ENCODE measurements around the gene PNCK.

Gene PNCK

GRCh38 chrX:153631907-153632594, 41.6 kb downstream of the PNCK start:
- in situ Hi-C loops (cut with MboI; ENCODE audit: low sequenced_read_pairs) = no loop called here

GRCh38 chrX:153631346-153631745, 42.3 kb downstream of the PNCK start:
- in situ Hi-C loops (cut with MboI; ENCODE audit: low sequenced_read_pairs) = no loop called here

GRCh38 chrX:153628665-153629064, 44.9 kb downstream of the PNCK start:
- in situ Hi-C loops (cut with MboI; ENCODE audit: low sequenced_read_pairs) = no loop called here

- in situ Hi-C loops (cut with MboI; ENCODE audit: low sequenced_read_pairs) = no loop called here
Measured at GRCh38 chrX:153628129-153628528, 45.5 kb downstream of the PNCK start.

- in situ Hi-C loops (cut with MboI; ENCODE audit: low sequenced_read_pairs) = no loop called here
Measured at GRCh38 chrX:153627675-153628111, 45.9 kb downstream of the PNCK start.

GRCh38 chrX:153626863-153627674, 46.5 kb downstream of the PNCK start:
- in situ Hi-C loops (cut with MboI; ENCODE audit: low sequenced_read_pairs) = no loop called here

- in situ Hi-C loops (cut with MboI; ENCODE audit: low sequenced_read_pairs) = no loop called here
Measured at GRCh38 chrX:153626025-153626633, 47.5 kb downstream of the PNCK start.

- in situ Hi-C loops (cut with MboI; ENCODE audit: low sequenced_read_pairs) = no loop called here
Measured at GRCh38 chrX:153625271-153626024, 48.2 kb downstream of the PNCK start.

- in situ Hi-C loops (cut with MboI; ENCODE audit: low sequenced_read_pairs) = no loop called here
Measured at GRCh38 chrX:153624196-153625091, 49.2 kb downstream of the PNCK start.

- in situ Hi-C loops (cut with MboI; ENCODE audit: low sequenced_read_pairs) = no loop called here
Measured at GRCh38 chrX:153623310-153624029, 50.1 kb downstream of the PNCK start.

GRCh38 chrX:153622661-153623309, 50.8 kb downstream of the PNCK start:
- in situ Hi-C loops (cut with MboI; ENCODE audit: low sequenced_read_pairs) = no loop called here

GRCh38 chrX:153621949-153622598, 51.5 kb downstream of the PNCK start:
- in situ Hi-C loops (cut with MboI; ENCODE audit: low sequenced_read_pairs) = no loop called here

GRCh38 chrX:153620576-153620975, 53.0 kb downstream of the PNCK start:
- in situ Hi-C loops (cut with MboI; ENCODE audit: low sequenced_read_pairs) = no loop called here

Measured in HL-60/S4 treated with phorbol 12-myristate 13-acetate at 8.2 ng/mL for 4 days and 3 days (cell line).